ENCODE results near the gene CAT.

Gene CAT

GRCh38 chr11:34513682-34514449 is 75.1 kb downstream of the CAT start, which contains the start of gene ELF5:
TSS of gene ELF5 (minus strand) at chr11:34513794. CDS start at chr11:34505749, 8,045 bp downstream.
- Histone ChIP-seq H3K4me3 (ENCODE audit: low read depth in 1 of 2, low read length in 2 of 2) (no peak within 1 kb of the TSS), H3K27ac (ENCODE audit: low read length) (no peak within 1 kb of the TSS), H3K4me1 (ENCODE audit: control insufficient read depth in 1 of 2, insufficient read depth in 2 of 2, low read length in 2 of 2) (no peaks in the 10 kb centered on the region), H3K27me3 (ENCODE audit: low read depth, low read length) (no peaks in the 10 kb centered on the region), H3K9me3 (ENCODE audit: control insufficient read depth in 1 of 2, low read length in 2 of 2) (no peaks in the 10 kb centered on the region), H3K36me3 (ENCODE audit: control insufficient read depth in 1 of 2, insufficient read depth in 2 of 2, low read length in 2 of 2) (no peaks in the 10 kb centered on the region)

DNA sequence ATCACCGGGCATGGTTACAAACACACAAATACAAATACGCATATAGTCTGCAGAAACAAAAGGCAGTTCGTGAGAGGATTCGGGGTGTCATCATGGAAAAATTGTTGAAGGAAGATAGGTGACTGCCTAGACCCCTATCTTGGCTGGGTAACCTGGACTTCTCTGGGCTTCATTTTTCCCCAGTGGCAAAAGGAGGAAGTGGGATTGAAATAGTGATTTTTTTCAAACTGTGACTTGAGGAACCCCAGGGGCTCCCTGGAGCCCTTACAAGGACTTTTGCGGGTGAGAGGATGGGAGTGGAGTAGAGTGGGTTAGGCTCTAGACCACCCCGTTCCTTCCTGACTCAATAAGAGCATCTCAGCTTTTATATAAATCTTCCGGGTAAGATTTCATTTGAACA is 75.9 kb downstream of the CAT start:
- H3K27ac ChIP-seq (ENCODE audit: low read length) = no peak overlapping the region
- H3K9me3 ChIP-seq (ENCODE audit: control insufficient read depth in 1 of 2, low read length in 2 of 2) = no peaks in the 10 kb centered on the region
- no peaks in the 10 kb centered on the region for H3K36me3 ChIP-seq (ENCODE audit: control insufficient read depth in 1 of 2, insufficient read depth in 2 of 2, low read length in 2 of 2)
- no peaks in the 10 kb centered on the region for H3K27me3 ChIP-seq (ENCODE audit: low read depth, low read length)
- no peaks in the 10 kb centered on the region for H3K4me1 ChIP-seq (ENCODE audit: control insufficient read depth in 1 of 2, insufficient read depth in 2 of 2, low read length in 2 of 2)
- no peak overlapping the region for H3K4me3 ChIP-seq (ENCODE audit: low read depth in 1 of 2, low read length in 2 of 2)

DNA sequence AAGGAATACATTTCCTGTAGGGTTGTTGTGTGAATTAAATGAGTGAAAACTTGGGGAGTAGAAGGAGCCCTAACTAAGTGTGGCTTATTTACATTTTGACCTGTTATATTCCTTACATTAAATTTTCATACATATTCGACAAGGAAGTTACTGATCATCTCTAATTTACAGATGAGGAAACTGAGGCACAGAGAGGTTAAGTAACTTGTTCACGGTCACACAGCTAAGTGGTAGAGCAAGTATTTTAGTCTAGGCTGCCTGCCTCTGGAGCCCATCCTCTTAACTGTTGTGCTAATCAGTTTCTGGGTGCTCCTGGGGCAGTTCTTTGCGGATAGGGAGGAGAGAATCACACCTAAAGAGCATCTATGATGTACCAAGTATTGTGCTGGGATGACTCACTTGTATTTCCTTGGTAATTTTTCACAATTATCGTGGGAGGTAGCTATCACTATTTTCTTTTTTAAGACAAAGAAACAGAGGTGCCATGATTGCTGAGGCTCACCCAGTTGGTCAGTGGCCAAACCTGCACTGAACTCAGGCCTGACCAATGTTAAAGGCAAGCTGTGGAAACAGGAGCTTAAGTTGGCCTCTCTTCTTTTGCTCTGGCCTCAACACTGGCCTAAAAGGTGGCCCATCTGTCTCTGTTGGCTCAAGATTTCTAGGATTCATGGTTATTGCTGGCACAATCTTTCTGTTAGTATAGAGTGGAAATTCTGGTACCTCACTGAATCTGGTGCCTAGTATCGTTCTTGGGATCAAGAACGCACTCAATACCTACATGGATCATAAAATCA is 77.7 kb downstream of the CAT start:
- Histone ChIP-seq H3K9me3 (ENCODE audit: control insufficient read depth in 1 of 2, low read length in 2 of 2) (no peaks in the 10 kb centered on the region), H3K27me3 (ENCODE audit: low read depth, low read length) (no peaks in the 10 kb centered on the region), H3K4me1 (ENCODE audit: control insufficient read depth in 1 of 2, insufficient read depth in 2 of 2, low read length in 2 of 2) (no peaks in the 10 kb centered on the region), H3K4me3 (ENCODE audit: low read depth in 1 of 2, low read length in 2 of 2) (no peak overlapping the region), H3K27ac (ENCODE audit: low read length) (no peak overlapping the region), H3K36me3 (ENCODE audit: control insufficient read depth in 1 of 2, insufficient read depth in 2 of 2, low read length in 2 of 2) (no peaks in the 10 kb centered on the region)

GRCh38 chr11:34519595-34520235 is 81.0 kb downstream of the CAT start:
- no peaks in the 10 kb centered on the region for H3K4me1 ChIP-seq (ENCODE audit: control insufficient read depth in 1 of 2, insufficient read depth in 2 of 2, low read length in 2 of 2)
- H3K36me3 ChIP-seq (ENCODE audit: control insufficient read depth in 1 of 2, insufficient read depth in 2 of 2, low read length in 2 of 2) = no peaks in the 10 kb centered on the region
- no peaks in the 10 kb centered on the region for H3K27me3 ChIP-seq (ENCODE audit: low read depth, low read length)
- H3K9me3 ChIP-seq (ENCODE audit: control insufficient read depth in 1 of 2, low read length in 2 of 2) = no peaks in the 10 kb centered on the region
- no peak overlapping the region for H3K27ac ChIP-seq (ENCODE audit: low read length)
- no peak overlapping the region for H3K4me3 ChIP-seq (ENCODE audit: low read depth in 1 of 2, low read length in 2 of 2)

GRCh38 chr11:34521265-34521664 is 82.5 kb downstream of the CAT start:
- Histone ChIP-seq H3K36me3 (ENCODE audit: control insufficient read depth in 1 of 2, insufficient read depth in 2 of 2, low read length in 2 of 2) (no peaks in the 10 kb centered on the region), H3K4me1 (ENCODE audit: control insufficient read depth in 1 of 2, insufficient read depth in 2 of 2, low read length in 2 of 2) (no peaks in the 10 kb centered on the region), H3K27me3 (ENCODE audit: low read depth, low read length) (no peaks in the 10 kb centered on the region), H3K4me3 (ENCODE audit: low read depth in 1 of 2, low read length in 2 of 2) (no peak overlapping the region), H3K27ac (ENCODE audit: low read length) (no peak overlapping the region), H3K9me3 (ENCODE audit: control insufficient read depth in 1 of 2, low read length in 2 of 2) (no peaks in the 10 kb centered on the region)

Data from muscle layer of duodenum (tissue), 2 donors.